Liver (tissue), 9 donors: Measurements from ENCODE around the gene NEUROD4. TPM values are rescaled to one million over a fixed set of nuclear protein-coding genes. Genes with fewer than 3 reads are reported as not detected.

ENCODE experiments used
- DNase-seq: peaks from one replicate; pipeline ENCODE4 v3.0.0-alpha.2; 2017; ENCODE audit warnings: low spot score
- H3K27ac ChIP-seq, 2 donors: one replicate each; pipeline ENCODE4 v1.7.0; 2013; ENCODE audit warnings: inconsistent platforms in 2 of 2, low read length in 2 of 2, control low read depth in 1 of 2, low read depth in 1 of 2, mild to moderate bottlenecking in 1 of 2
- H3K27me3 ChIP-seq, 4 donors: one replicate each; pipeline versions ENCODE4 v1.6.1 to v1.7.0; 2013; ENCODE audit warnings: low read length in 3 of 4, inconsistent platforms in 1 of 4, mild to moderate bottlenecking in 1 of 4, moderate library complexity in 1 of 4; ENCODE audit not compliant: control insufficient read depth in 4 of 4, insufficient read depth in 4 of 4
- H3K36me3 ChIP-seq, 4 donors: one replicate each; pipeline versions ENCODE4 v1.6.1 to v1.7.0; 2013; ENCODE audit warnings: low read length in 3 of 4, mild to moderate bottlenecking in 3 of 4, low read depth in 1 of 4, moderate library complexity in 1 of 4; ENCODE audit not compliant: control insufficient read depth in 4 of 4, insufficient read depth in 3 of 4
- H3K4me1 ChIP-seq, 4 donors: one replicate each; pipeline versions ENCODE4 v1.6.1 to v1.7.0; 2013; ENCODE audit warnings: low read length in 3 of 4, mild to moderate bottlenecking in 3 of 4, moderate library complexity in 1 of 4; ENCODE audit not compliant: control insufficient read depth in 4 of 4, insufficient read depth in 4 of 4
- H3K4me3 ChIP-seq, 3 donors: one replicate each; pipeline versions ENCODE4 v1.6.1 to v1.7.0; 2013; ENCODE audit warnings: low read length in 3 of 3, control low read depth in 1 of 3, low read depth in 1 of 3, mild to moderate bottlenecking in 1 of 3
- H3K9ac ChIP-seq, 2 donors: one replicate each; pipeline ENCODE4 v1.7.0; 2013; ENCODE audit warnings: low read length in 2 of 2, mild to moderate bottlenecking in 2 of 2, moderate library complexity in 2 of 2, control low read depth in 1 of 2, low read depth in 1 of 2
- H3K9me3 ChIP-seq, 4 donors: one replicate each; pipeline versions ENCODE4 v1.6.1 to v1.7.0; 2013; ENCODE audit warnings: low read length in 3 of 4; ENCODE audit not compliant: control insufficient read depth in 4 of 4
- EGR1 ChIP-seq, 2 donors: IDR thresholded peaks; 2 replicates each; pipeline ENCODE4 v1.6.1; 2016 to 2018; ENCODE audit warnings: antibody characterized with exemption in 2 of 2, low read depth in 2 of 2
- FOXA1 ChIP-seq: IDR thresholded peaks from 2 replicates; pipeline ENCODE4 v1.6.1; 2016; ENCODE audit warnings: antibody characterized with exemption
- FOXA2 ChIP-seq: IDR thresholded peaks from 2 replicates; pipeline ENCODE4 v1.6.1; 2016; ENCODE audit warnings: antibody characterized with exemption
- GABPA ChIP-seq, 2 donors: IDR thresholded peaks in 1 of 2; conservative IDR thresholded peaks in 1 of 2; 2 replicates each; pipeline ENCODE4 v1.6.1; 2016; ENCODE audit warnings: antibody characterized with exemption in 2 of 2, mild to moderate bottlenecking in 1 of 2, moderate library complexity in 1 of 2
- HNF4A ChIP-seq, 2 donors: conservative IDR thresholded peaks; 2 replicates each; pipeline ENCODE4 v1.6.1; 2016; ENCODE audit warnings: antibody characterized with exemption in 2 of 2, mild to moderate bottlenecking in 2 of 2
- HNF4G ChIP-seq: IDR thresholded peaks from 2 replicates; pipeline ENCODE4 v1.6.1; 2016; ENCODE audit warnings: antibody characterized with exemption
- JUND ChIP-seq, 2 donors: IDR thresholded peaks; 2 replicates each; pipeline ENCODE4 v1.6.1; 2016; ENCODE audit warnings: antibody characterized with exemption in 2 of 2
- NR2F2 ChIP-seq: IDR thresholded peaks from 2 replicates; pipeline ENCODE4 v1.6.1; 2016; ENCODE audit warnings: antibody characterized with exemption
- RAD21 ChIP-seq, 2 donors: IDR thresholded peaks; 2 replicates each; pipeline ENCODE4 v1.6.1; 2016; ENCODE audit warnings: antibody characterized with exemption in 2 of 2, mild to moderate bottlenecking in 2 of 2
- RXRA ChIP-seq, 2 donors: IDR thresholded peaks; 2 replicates each; pipeline ENCODE4 v1.6.1; 2017 to 2018; ENCODE audit warnings: antibody characterized with exemption in 2 of 2, mild to moderate bottlenecking in 1 of 2
- SP1 ChIP-seq: IDR thresholded peaks from 2 replicates; pipeline ENCODE4 v1.6.1; 2018; ENCODE audit warnings: antibody characterized with exemption, mild to moderate bottlenecking
- TAF1 ChIP-seq: conservative IDR thresholded peaks from 2 replicates; pipeline ENCODE4 v1.6.1; 2016; ENCODE audit warnings: antibody characterized with exemption, mild to moderate bottlenecking
- YY1 ChIP-seq: IDR thresholded peaks from 2 replicates; pipeline ENCODE4 v1.6.1; 2016; ENCODE audit warnings: antibody characterized with exemption, mild to moderate bottlenecking
- WGBS: extraction: QIAGEN DNeasy Blood & Tissue Kit; methylation state at CpG from one replicate; pipeline ENCODE4 v1.1.7; 2013; 5-methylcytosine and 5-hydroxymethylcytosine counted together
- polyA plus RNA-seq, 2 donors: library from polyadenylated mRNA; stranded (reverse) in 1 of 2; unstranded in 1 of 2; fragments of 200-250 nt in 1 of 2; fragments of >200 nt in 1 of 2; fragmentation: Nextera tagmentation in 1 of 2; extraction: Ambion mirVana in 1 of 2; gene quantifications; one replicate each; pipeline versions ENCODE4 v1.2.1 to v1.2.3, GENCODE V29; 2013 to 2015
- total RNA-seq, 2 donors: library from RNA; depleted of rRNA; stranded (reverse); fragments of >200 nt; gene quantifications; one replicate each; pipeline ENCODE4 v1.2.3, GENCODE V29; 2014
- TF ChIP-seq, protein P1 (sequence below): fragments of 150-350 bp; IDR thresholded peaks from 2 replicates; pipeline ENCODE4 v1.5.1; 2017; ENCODE audit warnings: improper control_type of control experiment, low read depth, low read length; ENCODE audit not compliant: missing input control
- TF ChIP-seq, protein P2 (sequence below): IDR thresholded peaks from 2 replicates; pipeline ENCODE4 v1.6.1; 2016; ENCODE audit warnings: antibody characterized with exemption, mild to moderate bottlenecking
- TF ChIP-seq, protein P3 (sequence below): IDR thresholded peaks from 2 replicates; pipeline ENCODE4 v1.6.1; 2016; ENCODE audit warnings: antibody characterized with exemption
- TF ChIP-seq, protein P4 (sequence below): IDR thresholded peaks from 2 replicates; pipeline ENCODE4 v1.6.1; 2016; ENCODE audit warnings: antibody characterized with exemption
- TF ChIP-seq, protein P5 (sequence below): IDR thresholded peaks from 2 replicates; pipeline ENCODE4 v1.6.1; 2016; ENCODE audit warnings: antibody characterized with exemption
- donor health status: healthy.
- donor health status: healthy.
- donor health status: healthy.
- donor health status: healthy.
- donor health status: healthy.

Gene NEUROD4
- total and polyA plus RNA-seq, 4 donors, result not detected

DNA sequence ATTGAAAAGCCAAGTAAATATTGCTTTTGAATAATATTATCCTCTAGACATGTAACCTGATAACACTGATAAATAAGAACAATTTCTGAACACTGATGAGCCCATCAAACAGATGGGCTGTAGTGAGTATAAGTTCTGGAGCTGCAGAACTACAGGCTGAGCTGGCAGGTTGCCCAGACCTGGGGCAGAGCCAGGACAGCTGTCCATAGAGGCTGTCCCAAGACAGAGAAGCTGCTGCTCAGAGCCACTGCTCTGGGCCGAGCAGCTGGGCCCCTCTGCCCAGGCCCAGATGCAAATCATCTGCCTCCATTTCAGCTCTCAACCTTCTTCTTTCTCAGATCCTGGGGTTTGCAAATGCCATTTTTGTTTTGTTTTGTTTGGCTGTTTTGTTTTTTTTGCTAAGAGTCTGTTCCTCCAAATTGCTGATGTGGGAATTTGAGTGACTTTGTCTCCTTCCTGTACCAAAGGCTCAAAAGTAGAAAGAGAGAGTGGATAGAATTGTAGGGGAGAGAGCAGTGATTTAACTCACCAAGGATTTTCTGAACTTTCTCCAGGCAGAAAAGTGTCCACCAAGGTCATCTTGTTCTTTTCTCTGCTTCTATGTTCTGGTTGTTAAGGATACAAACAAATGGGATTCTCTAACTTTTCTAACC lies 31.2 kb upstream of the NEUROD4 start:
- no peak overlapping the region for H3K9ac ChIP-seq
- DNase-seq, result peak; percentile 85
- no peaks in the 10 kb centered on the region for H3K27me3 ChIP-seq
- no peak overlapping the region for H3K4me3 ChIP-seq
- no peak overlapping the region for H3K27ac ChIP-seq
- no peaks in the 10 kb centered on the region for H3K36me3 ChIP-seq
- TF ChIP-seq TAF1 (no peak), FOXA2 (no peak), HNF4A (conservative IDR thresholded peaks at IDR 0.05) (no peak), YY1 (no peak), JUND (IDR thresholded peaks at IDR 0.05) (no peak), EGR1 (IDR thresholded peaks at IDR 0.05; ENCODE audit: low read depth in 2 of 2) (no peak), RXRA (IDR thresholded peaks at IDR 0.05) (no peak), GABPA (IDR thresholded peaks at IDR 0.05 in 1 of 2, conservative IDR thresholded peaks at IDR 0.05 in 1 of 2) (no peak), HNF4G (no peak), NR2F2 (no peak)
- TF ChIP-seq, protein P1, sequence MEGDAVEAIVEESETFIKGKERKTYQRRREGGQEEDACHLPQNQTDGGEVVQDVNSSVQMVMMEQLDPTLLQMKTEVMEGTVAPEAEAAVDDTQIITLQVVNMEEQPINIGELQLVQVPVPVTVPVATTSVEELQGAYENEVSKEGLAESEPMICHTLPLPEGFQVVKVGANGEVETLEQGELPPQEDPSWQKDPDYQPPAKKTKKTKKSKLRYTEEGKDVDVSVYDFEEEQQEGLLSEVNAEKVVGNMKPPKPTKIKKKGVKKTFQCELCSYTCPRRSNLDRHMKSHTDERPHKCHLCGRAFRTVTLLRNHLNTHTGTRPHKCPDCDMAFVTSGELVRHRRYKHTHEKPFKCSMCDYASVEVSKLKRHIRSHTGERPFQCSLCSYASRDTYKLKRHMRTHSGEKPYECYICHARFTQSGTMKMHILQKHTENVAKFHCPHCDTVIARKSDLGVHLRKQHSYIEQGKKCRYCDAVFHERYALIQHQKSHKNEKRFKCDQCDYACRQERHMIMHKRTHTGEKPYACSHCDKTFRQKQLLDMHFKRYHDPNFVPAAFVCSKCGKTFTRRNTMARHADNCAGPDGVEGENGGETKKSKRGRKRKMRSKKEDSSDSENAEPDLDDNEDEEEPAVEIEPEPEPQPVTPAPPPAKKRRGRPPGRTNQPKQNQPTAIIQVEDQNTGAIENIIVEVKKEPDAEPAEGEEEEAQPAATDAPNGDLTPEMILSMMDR, result no peak
- TF ChIP-seq, protein P2, sequence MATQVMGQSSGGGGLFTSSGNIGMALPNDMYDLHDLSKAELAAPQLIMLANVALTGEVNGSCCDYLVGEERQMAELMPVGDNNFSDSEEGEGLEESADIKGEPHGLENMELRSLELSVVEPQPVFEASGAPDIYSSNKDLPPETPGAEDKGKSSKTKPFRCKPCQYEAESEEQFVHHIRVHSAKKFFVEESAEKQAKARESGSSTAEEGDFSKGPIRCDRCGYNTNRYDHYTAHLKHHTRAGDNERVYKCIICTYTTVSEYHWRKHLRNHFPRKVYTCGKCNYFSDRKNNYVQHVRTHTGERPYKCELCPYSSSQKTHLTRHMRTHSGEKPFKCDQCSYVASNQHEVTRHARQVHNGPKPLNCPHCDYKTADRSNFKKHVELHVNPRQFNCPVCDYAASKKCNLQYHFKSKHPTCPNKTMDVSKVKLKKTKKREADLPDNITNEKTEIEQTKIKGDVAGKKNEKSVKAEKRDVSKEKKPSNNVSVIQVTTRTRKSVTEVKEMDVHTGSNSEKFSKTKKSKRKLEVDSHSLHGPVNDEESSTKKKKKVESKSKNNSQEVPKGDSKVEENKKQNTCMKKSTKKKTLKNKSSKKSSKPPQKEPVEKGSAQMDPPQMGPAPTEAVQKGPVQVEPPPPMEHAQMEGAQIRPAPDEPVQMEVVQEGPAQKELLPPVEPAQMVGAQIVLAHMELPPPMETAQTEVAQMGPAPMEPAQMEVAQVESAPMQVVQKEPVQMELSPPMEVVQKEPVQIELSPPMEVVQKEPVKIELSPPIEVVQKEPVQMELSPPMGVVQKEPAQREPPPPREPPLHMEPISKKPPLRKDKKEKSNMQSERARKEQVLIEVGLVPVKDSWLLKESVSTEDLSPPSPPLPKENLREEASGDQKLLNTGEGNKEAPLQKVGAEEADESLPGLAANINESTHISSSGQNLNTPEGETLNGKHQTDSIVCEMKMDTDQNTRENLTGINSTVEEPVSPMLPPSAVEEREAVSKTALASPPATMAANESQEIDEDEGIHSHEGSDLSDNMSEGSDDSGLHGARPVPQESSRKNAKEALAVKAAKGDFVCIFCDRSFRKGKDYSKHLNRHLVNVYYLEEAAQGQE, result no peak
- TF ChIP-seq, protein P3, sequence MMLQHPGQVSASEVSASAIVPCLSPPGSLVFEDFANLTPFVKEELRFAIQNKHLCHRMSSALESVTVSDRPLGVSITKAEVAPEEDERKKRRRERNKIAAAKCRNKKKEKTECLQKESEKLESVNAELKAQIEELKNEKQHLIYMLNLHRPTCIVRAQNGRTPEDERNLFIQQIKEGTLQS, result no peak
- peaks cover 0 to 2% (median 0%) of the 10 kb centered on the region in 4 donors for H3K4me1 ChIP-seq
- no peaks in the 10 kb centered on the region for H3K9me3 ChIP-seq
- 32% methylated on average over 1 of the region's 1 CpG for WGBS

DNA sequence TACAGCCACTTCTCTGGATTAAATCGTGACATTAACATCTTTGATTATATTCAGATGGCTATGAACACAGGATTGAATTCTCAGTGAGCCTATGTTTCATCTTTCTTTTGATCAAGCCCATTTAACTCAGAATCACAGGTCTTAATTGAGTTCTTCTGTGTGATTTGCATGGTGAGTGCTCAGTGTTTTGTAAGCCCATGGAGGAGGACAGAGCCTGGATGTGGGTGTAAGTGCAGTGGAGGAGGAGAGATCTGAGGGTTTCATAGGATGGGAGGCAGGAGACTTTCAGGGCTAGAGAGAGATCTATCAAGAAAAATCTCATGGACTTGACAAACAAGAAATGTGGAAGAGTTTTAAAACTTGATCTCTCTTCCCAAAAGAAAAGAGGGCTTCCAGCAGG lies 29.9 kb upstream of the NEUROD4 start:
- Histone ChIP-seq H3K36me3 (no peaks in the 10 kb centered on the region), H3K27me3 (no peaks in the 10 kb centered on the region), H3K9ac (no peak overlapping the region), H3K9me3 (no peaks in the 10 kb centered on the region), H3K4me3 (no peak overlapping the region), H3K4me1 (no peaks in the 10 kb centered on the region), H3K27ac (no peak overlapping the region)
- DNase-seq, result no peak
- 44% methylated on average over 1 of the region's 1 CpG for WGBS
- TF ChIP-seq FOXA1 (no peak), SP1 (no peak), HNF4G (no peak), JUND (IDR thresholded peaks at IDR 0.05) (no peak), EGR1 (IDR thresholded peaks at IDR 0.05; ENCODE audit: low read depth in 2 of 2) (no peak), RAD21 (IDR thresholded peaks at IDR 0.05) (no peak), GABPA (IDR thresholded peaks at IDR 0.05 in 1 of 2, conservative IDR thresholded peaks at IDR 0.05 in 1 of 2) (no peak), YY1 (no peak), HNF4A (conservative IDR thresholded peaks at IDR 0.05) (no peak), RXRA (IDR thresholded peaks at IDR 0.05) (no peak), FOXA2 (no peak), TAF1 (no peak), NR2F2 (no peak)
- TF ChIP-seq, protein P2, result no peak
- TF ChIP-seq, protein P4, sequence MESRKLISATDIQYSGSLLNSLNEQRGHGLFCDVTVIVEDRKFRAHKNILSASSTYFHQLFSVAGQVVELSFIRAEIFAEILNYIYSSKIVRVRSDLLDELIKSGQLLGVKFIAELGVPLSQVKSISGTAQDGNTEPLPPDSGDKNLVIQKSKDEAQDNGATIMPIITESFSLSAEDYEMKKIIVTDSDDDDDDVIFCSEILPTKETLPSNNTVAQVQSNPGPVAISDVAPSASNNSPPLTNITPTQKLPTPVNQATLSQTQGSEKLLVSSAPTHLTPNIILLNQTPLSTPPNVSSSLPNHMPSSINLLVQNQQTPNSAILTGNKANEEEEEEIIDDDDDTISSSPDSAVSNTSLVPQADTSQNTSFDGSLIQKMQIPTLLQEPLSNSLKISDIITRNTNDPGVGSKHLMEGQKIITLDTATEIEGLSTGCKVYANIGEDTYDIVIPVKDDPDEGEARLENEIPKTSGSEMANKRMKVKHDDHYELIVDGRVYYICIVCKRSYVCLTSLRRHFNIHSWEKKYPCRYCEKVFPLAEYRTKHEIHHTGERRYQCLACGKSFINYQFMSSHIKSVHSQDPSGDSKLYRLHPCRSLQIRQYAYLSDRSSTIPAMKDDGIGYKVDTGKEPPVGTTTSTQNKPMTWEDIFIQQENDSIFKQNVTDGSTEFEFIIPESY, result no peak
- TF ChIP-seq, protein P3, result no peak
- TF ChIP-seq, protein P5, sequence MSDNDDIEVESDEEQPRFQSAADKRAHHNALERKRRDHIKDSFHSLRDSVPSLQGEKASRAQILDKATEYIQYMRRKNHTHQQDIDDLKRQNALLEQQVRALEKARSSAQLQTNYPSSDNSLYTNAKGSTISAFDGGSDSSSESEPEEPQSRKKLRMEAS, result no peak
